NCI-H1694 (cell line): ENCODE measurements around the gene TLR8.

Experiments used
- DNase-seq: peaks from one replicate; lab custom pipeline; 2025; lab: John Stamatoyannopoulos, UW

Gene TLR8

GRCh38 chrX:12966151-12966550 lies 59.7 kb downstream of the TLR8 start:
- DNase-seq: no peak

- DNase-seq: no peak
Observed at GRCh38 chrX:12967711-12968465, 61.5 kb downstream of the TLR8 start.

DNA sequence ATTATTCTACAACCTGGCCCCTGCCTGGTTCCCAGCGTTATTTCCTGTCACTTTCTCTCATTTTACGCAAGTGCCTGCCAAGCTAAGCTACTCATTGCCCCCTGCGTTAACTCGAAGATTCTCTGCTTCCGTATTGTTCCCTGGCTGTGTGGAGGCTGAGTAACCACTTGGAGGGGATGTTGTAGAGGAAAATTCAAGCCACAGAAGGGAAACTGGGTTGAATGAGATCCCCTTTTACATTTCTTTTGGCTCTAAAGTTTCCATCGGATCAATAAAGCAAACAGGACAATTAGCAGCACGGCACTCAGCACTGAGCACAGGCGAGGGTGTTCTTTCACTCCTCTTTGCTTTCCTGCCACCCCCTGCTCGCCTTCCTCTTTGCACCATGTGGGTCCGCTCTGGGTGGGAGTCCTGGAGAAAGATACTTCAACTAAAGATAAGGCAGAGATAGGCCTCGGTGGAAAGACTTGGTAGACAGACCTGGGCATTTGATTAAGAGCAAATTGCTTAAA lies 64.3 kb downstream of the TLR8 start:
- no peak for DNase-seq

DNA sequence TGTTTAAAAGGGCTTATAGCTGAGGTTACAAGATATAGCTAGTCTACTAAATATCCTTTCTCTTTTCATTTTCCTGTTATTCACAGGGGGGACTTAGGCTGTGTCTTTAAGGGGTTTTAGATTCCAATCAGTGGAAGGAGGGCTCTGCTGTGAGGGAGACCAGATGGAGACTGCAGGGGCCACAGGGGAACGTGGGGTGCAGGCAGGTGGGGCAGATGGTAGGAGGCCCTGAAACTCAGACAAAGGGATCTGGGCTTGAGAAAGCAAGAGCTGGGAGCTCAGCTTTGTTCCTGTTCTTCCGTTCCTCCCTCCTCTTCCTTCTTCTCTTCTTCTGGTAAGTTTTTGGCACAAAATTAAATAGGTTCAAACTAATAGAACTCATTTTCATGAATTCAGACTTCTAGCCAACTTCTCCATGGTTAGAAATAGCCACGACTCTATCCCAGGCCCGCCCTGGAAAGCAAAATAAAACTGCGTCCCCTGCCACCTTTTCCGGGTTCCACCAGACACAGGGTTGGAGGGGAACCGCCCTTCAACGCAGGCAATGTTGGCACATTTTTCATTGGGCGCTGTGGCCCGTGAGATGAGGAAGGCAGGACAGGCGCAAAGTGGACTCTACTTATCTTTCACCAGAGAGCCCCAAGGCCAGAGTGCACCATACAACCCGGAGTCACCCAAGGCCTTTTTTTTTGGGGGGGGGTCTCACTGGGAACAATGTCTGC lies 65.0 kb downstream of the TLR8 start:
- DNase-seq: no peak

DNA sequence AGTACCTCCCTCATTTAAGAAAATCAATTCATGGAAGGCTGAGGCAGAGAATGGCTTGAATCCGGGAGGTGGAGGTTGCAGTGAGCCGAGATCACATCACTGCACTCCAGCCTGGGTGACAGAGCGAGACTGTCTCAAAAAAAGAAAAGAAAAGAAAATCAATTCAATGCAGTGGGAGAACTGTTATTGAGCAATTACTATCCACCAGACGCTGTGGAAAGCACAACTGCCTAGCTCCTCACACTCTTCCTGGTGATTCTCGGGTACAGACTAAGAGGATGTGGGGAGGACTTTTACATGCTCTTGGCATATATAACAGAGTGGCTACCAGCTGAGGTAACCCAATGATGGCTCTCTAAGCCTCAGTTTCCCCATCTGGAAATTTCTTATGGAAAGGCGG lies 65.8 kb downstream of the TLR8 start:
- no peak for DNase-seq
